Measurements from ENCODE around the gene PEX11B. TPM values are rescaled to one million over a fixed set of nuclear protein-coding genes. Genes with fewer than 3 reads are reported as not detected.

Gene PEX11B
- polyA plus RNA-seq, 1 experiment: 34.9 TPM

DNA sequence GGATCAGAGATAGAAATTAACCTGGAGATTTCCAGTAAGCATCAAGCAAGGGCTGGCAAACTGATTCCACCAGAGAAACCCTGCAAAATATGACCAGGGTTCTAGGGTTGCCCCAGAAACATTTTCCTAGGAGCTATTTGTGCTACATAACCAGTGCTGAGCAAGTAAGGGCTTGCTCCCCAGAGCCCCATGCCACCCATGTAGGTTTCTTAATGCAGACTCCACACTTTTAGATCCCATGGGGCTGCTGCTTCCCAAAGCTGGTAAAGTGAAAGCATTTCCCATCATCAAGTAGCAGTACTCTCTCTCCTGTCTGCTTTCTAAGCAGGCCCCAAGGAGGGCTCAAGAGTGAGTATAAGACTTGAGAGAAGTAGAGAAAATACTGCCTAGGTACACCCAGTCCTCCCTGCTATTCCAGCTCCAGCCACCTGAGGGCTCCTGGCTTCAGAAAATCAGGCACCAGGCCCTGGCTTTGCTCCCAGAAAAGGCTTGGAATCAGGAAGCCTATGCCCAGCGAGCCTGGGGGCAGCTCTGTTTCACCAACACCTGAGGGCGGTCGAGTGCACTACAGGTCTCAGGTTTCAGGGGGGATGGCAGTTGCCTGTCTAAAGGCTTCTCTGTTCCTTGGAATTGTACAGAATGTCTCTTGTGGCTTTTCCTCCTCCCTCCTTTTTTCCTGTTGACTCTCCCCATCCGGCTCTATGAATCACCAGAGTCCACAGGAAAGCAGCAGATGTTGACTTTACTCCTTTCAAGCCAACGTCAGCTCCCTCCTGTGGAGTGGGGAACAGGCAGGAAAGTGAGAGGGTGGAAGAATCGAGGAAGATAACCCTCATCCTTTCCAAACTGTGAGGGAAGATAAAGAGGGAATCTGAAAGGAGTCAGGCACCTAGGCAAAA lies 26.7 kb downstream of the PEX11B start:
- H3K36me3 ChIP-seq (ENCODE audit: control insufficient read depth, insufficient read depth, low read length): no peaks in the 10 kb centered on the region
- H3K27me3 ChIP-seq (ENCODE audit: control insufficient read depth, insufficient read depth, low read length): no peaks in the 10 kb centered on the region
- ChIA-PET POLR2A (interaction anchor here (0.8 kb wide), 1 partner anchor 16 kb away, joined by 3 read pairs; no protein-coding TSS in a partner anchor), CTCF (interaction anchor here (0.6 to 8.1 kb wide), 40 partner anchors 9 to 146 kb away, joined by 3 to 193 read pairs (median 6); partner anchors contain the start of genes ANKRD34A, ITGA10, LIX1L and NUDT17)
- TF ChIP-seq, protein P1, sequence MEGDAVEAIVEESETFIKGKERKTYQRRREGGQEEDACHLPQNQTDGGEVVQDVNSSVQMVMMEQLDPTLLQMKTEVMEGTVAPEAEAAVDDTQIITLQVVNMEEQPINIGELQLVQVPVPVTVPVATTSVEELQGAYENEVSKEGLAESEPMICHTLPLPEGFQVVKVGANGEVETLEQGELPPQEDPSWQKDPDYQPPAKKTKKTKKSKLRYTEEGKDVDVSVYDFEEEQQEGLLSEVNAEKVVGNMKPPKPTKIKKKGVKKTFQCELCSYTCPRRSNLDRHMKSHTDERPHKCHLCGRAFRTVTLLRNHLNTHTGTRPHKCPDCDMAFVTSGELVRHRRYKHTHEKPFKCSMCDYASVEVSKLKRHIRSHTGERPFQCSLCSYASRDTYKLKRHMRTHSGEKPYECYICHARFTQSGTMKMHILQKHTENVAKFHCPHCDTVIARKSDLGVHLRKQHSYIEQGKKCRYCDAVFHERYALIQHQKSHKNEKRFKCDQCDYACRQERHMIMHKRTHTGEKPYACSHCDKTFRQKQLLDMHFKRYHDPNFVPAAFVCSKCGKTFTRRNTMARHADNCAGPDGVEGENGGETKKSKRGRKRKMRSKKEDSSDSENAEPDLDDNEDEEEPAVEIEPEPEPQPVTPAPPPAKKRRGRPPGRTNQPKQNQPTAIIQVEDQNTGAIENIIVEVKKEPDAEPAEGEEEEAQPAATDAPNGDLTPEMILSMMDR (IDR thresholded peaks at IDR 0.05; ENCODE audit: insufficient read depth, low read depth, low read length): peak; percentile 93
- H3K4me3 ChIP-seq (ENCODE audit: low read depth, low read length): no peak overlapping the region; the same call in 1 of the 2 replicates
- DNase-seq (ENCODE audit: low read depth): peak; percentile 93

DNA sequence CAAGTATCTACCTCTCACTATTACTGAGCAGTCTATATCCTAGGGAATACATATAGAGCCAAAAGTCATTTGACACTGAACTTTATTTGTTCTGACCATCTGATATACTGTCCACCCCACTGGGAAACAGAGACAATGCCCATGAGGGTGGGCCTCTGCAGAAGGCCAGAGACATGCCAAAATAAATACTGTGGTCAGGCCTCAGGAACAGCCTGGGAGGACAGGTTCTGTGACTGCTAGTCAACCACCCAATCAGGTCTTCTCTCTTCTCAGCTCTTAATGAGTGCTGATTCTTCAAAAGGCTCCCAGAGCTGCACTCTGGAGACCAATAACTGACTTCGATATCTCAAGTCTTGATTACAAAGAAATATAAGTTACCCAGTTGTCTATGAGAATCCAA lies 27.4 kb downstream of the PEX11B start:
- TF ChIP-seq, protein P1 (IDR thresholded peaks at IDR 0.05; ENCODE audit: insufficient read depth, low read depth, low read length): no peak
- POLR2A ChIA-PET: no interaction called here

DNA sequence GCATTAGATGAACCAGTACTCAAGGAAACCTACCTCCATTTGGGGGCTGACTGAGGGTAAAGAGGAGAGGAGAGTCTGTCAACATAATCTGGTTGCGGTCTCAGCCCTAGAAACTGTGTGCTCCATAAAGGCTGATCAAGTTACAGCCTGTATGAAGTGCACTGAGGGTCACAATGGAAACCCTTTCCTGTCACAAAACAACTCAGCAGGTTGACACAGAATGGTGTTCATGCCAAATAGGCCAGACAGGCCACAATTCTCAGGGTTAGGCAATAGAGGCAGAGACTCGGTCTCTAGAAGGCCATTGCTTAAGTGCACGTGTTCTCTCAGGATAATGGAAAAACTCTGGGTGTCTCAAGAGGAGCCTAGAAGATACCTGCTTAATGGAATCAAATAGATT lies 28.8 kb downstream of the PEX11B start:
- POLR2A ChIA-PET: no interaction called here
- CTCF ChIA-PET: interaction anchor here (8.1 kb wide), 1 partner anchor 18 kb away, joined by 193 read pairs; the partner anchor contains the start of gene ITGA10
- no peak overlapping the region for H3K4me3 ChIP-seq (ENCODE audit: low read depth, low read length)
- no peak for DNase-seq (ENCODE audit: low read depth)
- no peaks in the 10 kb centered on the region for H3K36me3 ChIP-seq (ENCODE audit: control insufficient read depth, insufficient read depth, low read length)
- TF ChIP-seq, protein P1 (IDR thresholded peaks at IDR 0.05; ENCODE audit: insufficient read depth, low read depth, low read length): no peak
- H3K27me3 ChIP-seq (ENCODE audit: control insufficient read depth, insufficient read depth, low read length): peaks cover 3% of the 10 kb centered on the region; the same call in 1 of the 2 replicates

More for the DNA sequence above, 27.4 kb downstream of the PEX11B start:
- no peak for DNase-seq (ENCODE audit: low read depth)
- no peaks in the 10 kb centered on the region for H3K27me3 ChIP-seq (ENCODE audit: control insufficient read depth, insufficient read depth, low read length)
- H3K36me3 ChIP-seq (ENCODE audit: control insufficient read depth, insufficient read depth, low read length): no peaks in the 10 kb centered on the region
- no peak overlapping the region for H3K4me3 ChIP-seq (ENCODE audit: low read depth, low read length)
- CTCF ChIA-PET: interaction anchor here (0.7 to 8.1 kb wide), 32 partner anchors 8 to 146 kb away, joined by 3 to 193 read pairs (median 8); partner anchors contain the start of genes ANKRD34A, ITGA10, LIX1L and NUDT17

DNA sequence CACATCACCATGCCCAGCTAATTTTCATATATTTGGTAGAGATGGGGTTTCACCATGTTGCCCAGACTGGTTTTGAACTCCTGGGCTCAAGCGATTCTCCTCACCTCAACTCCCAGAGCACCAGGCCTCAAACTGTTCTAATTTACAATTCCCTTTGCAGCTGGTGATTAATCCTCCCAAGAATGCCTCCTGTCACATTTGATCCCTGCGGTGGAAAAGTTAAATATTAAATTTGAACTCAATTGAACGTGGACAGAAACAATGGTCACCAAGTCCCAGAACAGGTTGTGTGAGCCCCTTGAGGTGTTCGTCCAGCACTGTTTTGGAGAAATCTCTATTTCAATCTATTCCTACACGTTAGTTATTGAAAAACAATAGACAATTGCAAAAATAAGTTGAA lies 30.9 kb downstream of the PEX11B start:
- POLR2A ChIA-PET: no interaction called here
- no peak for DNase-seq (ENCODE audit: low read depth)

More for the DNA sequence above, 30.9 kb downstream of the PEX11B start:
- no peak overlapping the region for H3K4me3 ChIP-seq (ENCODE audit: low read depth, low read length)
- CTCF ChIA-PET: interaction anchor here (1.0 to 3.8 kb wide), 2 partner anchors 22 to 43 kb away, joined by 3 to 19 read pairs; partner anchors contain the start of genes ITGA10 and NUDT17
- no peaks in the 10 kb centered on the region for H3K36me3 ChIP-seq (ENCODE audit: control insufficient read depth, insufficient read depth, low read length)
- peaks cover 3% of the 10 kb centered on the region; the same call in 1 of the 2 replicates for H3K27me3 ChIP-seq (ENCODE audit: control insufficient read depth, insufficient read depth, low read length)
- TF ChIP-seq, protein P1 (IDR thresholded peaks at IDR 0.05; ENCODE audit: insufficient read depth, low read depth, low read length): no peak

All from BJ (cell line).